NK-92 (cell line): ENCODE data around the gene LUC7L.

Experiments used
- DNase-seq: peaks from one replicate; lab custom pipeline; 2025; ENCODE audit not compliant: unreplicated experiment; lab: John Stamatoyannopoulos, UW

Gene LUC7L

GRCh38 chr16:149024-149660, 80.1 kb downstream of the LUC7L start:
- DNase-seq = no peak

- no peak for DNase-seq
Observed at GRCh38 chr16:146646-147045, 82.6 kb downstream of the LUC7L start.

GRCh38 chr16:144797-145252, 84.4 kb downstream of the LUC7L start:
- no peak for DNase-seq

- DNase-seq = no peak
Observed at GRCh38 chr16:143456-143855, 85.8 kb downstream of the LUC7L start.

GRCh38 chr16:143047-143446, 86.2 kb downstream of the LUC7L start:
- DNase-seq = no peak

GRCh38 chr16:142405-142967, 86.8 kb downstream of the LUC7L start:
- no peak for DNase-seq

GRCh38 chr16:140175-140857, 88.9 kb downstream of the LUC7L start:
- no peak for DNase-seq
